ENCODE data around the gene RNF207.

Gene RNF207

GRCh38 chr1:6249739-6250689 lies 44.1 kb downstream of the RNF207 start:
- no peak for DNase-seq

DNA sequence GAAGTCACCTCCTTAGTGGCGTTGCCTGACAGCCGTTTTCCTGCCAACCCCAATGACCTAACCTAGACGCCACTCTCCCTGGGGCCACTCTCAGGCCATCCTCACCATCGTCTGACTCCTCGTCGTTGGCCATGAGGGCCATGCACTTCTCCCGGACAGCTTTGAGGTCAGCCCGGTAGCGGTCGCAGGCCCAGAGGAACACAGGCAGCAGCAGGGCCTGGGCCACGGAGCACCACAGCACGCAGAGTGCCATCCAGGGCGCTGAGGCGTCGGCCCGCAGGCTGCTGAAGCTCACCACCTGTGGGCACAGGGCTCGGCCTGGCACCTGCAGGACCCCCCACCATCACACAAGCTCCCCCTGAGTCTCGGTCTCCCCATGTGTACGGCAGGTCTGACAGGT lies 45.3 kb downstream of the RNF207 start:
- DNase-seq, result no peak

DNA sequence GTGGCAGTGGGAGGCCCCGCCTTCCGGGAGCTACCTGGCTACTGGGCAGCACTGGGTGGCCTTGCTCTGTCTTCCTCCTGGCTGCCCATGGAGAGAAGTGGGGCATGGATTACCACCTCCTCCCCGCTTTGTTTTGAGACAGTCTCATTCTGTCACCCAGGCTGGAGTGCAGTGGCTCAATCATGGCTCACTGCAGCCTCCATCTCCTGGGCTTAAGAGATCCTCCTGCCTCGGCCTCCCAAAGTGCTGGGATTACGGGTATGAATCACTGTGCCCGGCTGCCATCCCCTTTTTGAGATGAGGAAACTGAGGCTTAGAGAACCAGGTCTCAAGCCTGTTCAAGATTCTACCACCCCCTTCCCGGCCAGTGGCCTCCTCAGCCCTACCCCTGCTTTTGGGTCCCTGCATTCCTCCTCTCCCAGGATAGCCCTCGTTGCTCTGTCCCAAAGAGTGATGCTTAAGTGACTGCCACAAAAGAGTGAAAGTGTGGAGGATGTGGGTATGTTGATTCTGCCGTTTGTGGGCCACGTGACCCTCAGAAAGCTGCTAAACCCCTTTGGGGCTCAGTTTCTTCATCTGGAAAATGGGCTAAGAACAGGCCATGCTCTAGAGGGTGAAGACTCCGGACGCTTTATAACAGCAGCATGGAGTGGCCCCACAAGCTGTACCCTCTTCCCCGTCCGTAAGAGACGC lies 45.9 kb downstream of the RNF207 start:
- no peak for DNase-seq

- DNase-seq, result no peak
Observed at GRCh38 chr1:6252374-6252710, 46.4 kb downstream of the RNF207 start.

DNA sequence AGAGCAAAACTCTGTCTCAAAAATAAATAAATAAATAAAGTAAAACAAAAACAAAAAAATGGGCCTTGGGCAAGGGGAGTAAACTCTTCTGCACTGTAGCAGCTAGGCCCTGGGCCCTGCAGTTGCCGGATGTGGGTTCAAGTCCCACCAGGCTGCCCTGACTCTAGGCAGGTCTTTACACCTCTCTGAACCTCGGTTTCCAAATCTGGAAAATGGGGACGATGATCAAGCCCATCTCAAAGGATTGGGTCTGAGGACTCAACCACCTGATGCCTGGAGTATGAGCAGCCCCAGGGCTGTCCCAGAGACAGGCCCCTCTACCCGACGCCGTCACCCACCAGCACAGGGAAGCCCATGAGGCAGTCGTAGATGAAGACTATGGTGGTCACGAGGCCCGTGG lies 47.5 kb downstream of the RNF207 start:
- DNase-seq, result no peak

- DNase-seq, result no peak
Observed at GRCh38 chr1:6254691-6255090, 48.8 kb downstream of the RNF207 start.

DNA sequence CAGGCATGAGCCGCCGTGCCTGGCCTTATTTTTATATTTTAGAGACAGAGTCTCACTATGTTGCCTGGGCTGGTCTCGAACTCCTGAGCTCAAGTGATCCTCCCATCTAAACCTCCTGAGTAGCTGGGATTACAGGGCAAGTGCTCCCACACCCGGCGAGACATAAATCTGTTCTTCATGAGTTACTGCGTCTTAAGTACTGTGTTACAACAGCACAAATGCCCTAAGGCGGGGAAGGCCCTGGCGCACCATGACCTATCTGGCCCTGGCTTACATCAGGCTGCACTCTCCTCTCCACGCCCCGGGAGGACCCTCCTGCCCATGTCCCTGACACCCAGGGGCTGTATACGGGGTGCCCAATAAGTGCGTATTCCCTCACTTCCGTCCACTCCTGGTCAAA lies 50.7 kb downstream of the RNF207 start:
- DNase-seq, result no peak

DNA sequence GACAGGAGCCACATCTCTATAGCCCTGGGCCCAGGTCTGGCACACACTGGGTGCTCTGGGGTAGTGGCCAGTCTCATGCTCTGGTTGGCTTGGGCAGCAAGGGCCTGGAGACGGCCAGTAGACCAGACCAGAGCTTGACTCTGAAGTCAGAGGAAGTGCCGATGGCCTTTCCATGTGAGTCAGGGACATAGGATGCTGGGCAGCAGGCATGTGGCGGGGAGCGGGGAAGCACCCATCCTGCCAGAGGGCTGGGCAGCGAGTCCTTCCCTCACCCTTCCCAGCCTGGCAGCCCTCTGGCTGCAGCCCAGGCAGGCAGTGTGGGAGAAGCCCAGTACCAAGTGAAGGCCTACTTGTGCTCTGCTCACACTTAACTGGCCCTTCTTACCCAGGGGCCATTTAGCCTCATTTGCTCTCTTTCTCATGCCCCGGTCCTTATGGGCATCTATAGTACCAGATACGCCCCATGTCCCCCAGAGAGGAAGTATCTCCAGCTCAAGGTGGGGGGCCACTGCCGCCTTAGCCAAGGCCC lies 51.7 kb downstream of the RNF207 start:
- no peak for DNase-seq

GRCh38 chr1:6258675-6259074 lies 52.8 kb downstream of the RNF207 start:
- DNase-seq, result no peak

- DNase-seq, result peak; percentile 83
Observed at GRCh38 chr1:6259491-6260362, 53.8 kb downstream of the RNF207 start.

GRCh38 chr1:6260433-6260934 lies 54.6 kb downstream of the RNF207 start:
- DNase-seq, result no peak

GRCh38 chr1:6260961-6261614 lies 55.2 kb downstream of the RNF207 start, which contains the start of gene GPR153:
TSS of gene GPR153 (minus strand) at chr1:6261098. CDS start at chr1:6254905, 6,193 bp downstream.
- peak; percentile 44 for DNase-seq

DNA sequence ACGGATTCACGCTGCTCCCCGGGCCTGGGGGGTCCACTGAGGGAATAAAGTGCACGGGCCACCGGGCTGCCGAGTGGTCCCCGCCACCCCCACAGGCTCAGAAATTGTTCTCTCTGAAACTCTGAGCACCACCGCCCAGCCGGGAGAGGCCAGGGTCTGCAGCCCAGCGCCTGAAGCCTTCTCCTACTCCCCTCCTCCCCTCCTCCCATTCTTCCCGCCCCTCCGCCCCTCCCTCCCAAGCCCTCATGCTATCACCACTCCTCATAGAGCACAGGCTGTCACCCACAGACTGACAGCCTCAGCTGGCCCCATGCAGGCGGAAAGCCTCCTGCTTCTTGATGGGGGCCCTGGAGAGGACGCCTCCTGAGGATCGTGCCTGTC lies 55.7 kb downstream of the RNF207 start:
- no peak for DNase-seq

GRCh38 chr1:6262555-6263420 lies 56.9 kb downstream of the RNF207 start:
- no peak for DNase-seq

DNA sequence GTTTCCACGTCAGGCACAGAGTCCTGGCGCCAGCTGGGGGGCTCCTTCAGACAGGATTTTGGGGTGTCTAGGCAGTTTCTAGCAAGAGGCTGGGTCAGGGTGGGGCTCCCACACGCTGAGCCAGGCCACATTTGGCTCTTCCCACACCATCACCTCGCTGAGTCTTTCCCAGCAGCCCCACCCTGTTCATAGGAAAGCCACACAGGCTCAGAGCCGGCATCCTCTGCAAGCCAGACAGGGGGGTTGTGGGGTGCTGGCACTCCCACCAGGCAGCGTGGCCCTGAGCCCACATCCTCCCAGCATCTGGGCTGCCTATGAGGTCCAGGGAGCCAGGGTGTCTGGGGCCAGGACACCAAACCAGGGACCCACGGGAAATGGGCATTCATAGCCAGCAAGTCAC lies 57.8 kb downstream of the RNF207 start:
- DNase-seq, result no peak

GRCh38 chr1:6265151-6265550 lies 59.2 kb downstream of the RNF207 start:
- no peak for DNase-seq

GRCh38 chr1:6266641-6267040 lies 60.7 kb downstream of the RNF207 start:
- DNase-seq, result no peak

- no peak for DNase-seq
Observed at GRCh38 chr1:6267686-6268322, 61.9 kb downstream of the RNF207 start.

DNA sequence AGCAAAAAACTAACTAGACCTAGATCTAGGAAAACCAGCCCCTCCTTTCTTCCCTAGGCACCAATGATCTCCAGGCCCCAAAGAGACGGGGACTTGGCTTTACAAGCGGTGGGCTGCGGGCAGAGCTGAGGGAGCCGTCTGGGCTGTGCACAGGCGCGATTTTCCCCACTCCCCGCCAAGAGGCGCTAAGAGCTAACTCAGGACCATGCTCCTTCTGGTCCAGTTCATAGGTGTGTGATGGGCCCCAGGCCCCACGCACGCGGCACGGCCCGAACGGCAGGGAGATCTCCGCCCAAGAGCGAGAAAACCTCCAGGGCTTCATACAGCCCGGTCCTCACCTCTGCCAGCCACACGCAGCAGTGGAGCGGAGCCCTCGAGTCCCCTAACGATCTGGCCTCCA lies 62.5 kb downstream of the RNF207 start:
- no peak for DNase-seq

DNA sequence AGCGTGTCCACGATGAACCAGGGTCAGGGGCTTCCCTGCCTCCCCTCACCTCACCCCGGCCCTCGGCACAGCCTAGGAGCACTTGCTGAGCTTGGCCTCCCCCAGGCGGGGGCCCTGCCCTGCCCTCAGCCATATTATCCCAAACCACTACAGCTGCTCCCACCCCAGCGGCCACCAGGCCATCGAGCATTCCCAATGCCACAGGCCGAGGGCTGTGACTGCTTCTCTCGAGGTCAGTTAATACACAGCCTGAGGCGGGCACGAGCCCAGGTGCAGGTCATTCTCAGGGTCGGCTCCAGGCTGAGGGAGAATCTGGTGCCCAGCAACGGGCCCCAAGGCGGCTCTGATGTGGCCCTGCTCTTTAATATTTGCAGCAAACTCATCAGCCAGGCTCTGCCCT lies 63.4 kb downstream of the RNF207 start:
- DNase-seq, result no peak

All from CD4-positive, alpha-beta T cell treated with Interleukin-10 for 1 hour (primary cell).